ENCODE results near the gene KAZALD1.

- TF ChIP-seq EP300 (IDR thresholded peaks at IDR 0.05; ENCODE audit: borderline replicate concordance in 1 of 2, low read depth in 1 of 2, low read length in 1 of 2) (no peak), SMC3 (IDR thresholded peaks at IDR 0.05; ENCODE audit: low read depth, low read length) (no peak)
These were observed 33.2 kb downstream of the KAZALD1 start for GRCh38 chr10:101095004-101095403.

Data from SK-N-SH (cell line).